Lower leg skin (tissue), 4 donors: ENCODE results near the gene TENM4. TPM values are rescaled to one million over a fixed set of nuclear protein-coding genes. Genes with fewer than 3 reads are reported as not detected.

Experiments
- DNase-seq, 2 donors: peaks; one replicate each; pipeline ENCODE4 v3.0.0-alpha.2; 2019; ENCODE audit warnings: low spot score in 2 of 2
- H3K4me3 ChIP-seq: fragments of 200-600 bp; sonication (generic); 2 replicates; pipeline ENCODE4 v1.5.1; 2017; ENCODE audit warnings: mild to moderate bottlenecking, low read depth; ENCODE audit not compliant: poor library complexity, severe bottlenecking
- POLR2A ChIP-seq, 2 donors: fragments of 450-650 bp; IDR thresholded peaks; one replicate each; pipeline ENCODE4 v1.6.1; 2016 to 2017; ENCODE audit warnings: antibody characterized with exemption in 2 of 2, mild to moderate bottlenecking in 1 of 2, moderate library complexity in 1 of 2
- WGBS, 2 donors: methylation state at CpG; one replicate each; pipeline ENCODE4 v1.1.5; 2018; 5-methylcytosine and 5-hydroxymethylcytosine counted together
- intact Hi-C: fragments of 100-400 bp; cut with DNase I; formaldehyde crosslinking; loops from one replicate; pipeline ENCODE4 v1.15.0; 2023; ENCODE audit warnings: low total_unique reads
- total RNA-seq, 4 donors: library from RNA; depleted of rRNA; stranded (reverse); fragments of >200 nt; gene quantifications; one replicate each; pipeline ENCODE4 v1.1.0, GENCODE V29; 2016
- TF ChIP-seq, protein P1 (sequence below), 3 donors: fragments of 450-650 bp; IDR thresholded peaks; one replicate each; pipeline ENCODE4 v1.5.1; 2016; ENCODE audit warnings: antibody characterized with exemption in 3 of 3, mild to moderate bottlenecking in 3 of 3, moderate library complexity in 2 of 3

TENM4 gene
- total RNA-seq, 4 donors from 2014 or later, result 34.4 to 41.1 (median 36.6) TPM

- intact Hi-C loops, result no loop called here
- no peak overlapping the region for H3K4me3 ChIP-seq
- WGBS, 2 donors, result 77 to 83% methylated on average over 9 of the region's 9 CpGs
- DNase-seq, result no peak
- TF ChIP-seq, protein P1, sequence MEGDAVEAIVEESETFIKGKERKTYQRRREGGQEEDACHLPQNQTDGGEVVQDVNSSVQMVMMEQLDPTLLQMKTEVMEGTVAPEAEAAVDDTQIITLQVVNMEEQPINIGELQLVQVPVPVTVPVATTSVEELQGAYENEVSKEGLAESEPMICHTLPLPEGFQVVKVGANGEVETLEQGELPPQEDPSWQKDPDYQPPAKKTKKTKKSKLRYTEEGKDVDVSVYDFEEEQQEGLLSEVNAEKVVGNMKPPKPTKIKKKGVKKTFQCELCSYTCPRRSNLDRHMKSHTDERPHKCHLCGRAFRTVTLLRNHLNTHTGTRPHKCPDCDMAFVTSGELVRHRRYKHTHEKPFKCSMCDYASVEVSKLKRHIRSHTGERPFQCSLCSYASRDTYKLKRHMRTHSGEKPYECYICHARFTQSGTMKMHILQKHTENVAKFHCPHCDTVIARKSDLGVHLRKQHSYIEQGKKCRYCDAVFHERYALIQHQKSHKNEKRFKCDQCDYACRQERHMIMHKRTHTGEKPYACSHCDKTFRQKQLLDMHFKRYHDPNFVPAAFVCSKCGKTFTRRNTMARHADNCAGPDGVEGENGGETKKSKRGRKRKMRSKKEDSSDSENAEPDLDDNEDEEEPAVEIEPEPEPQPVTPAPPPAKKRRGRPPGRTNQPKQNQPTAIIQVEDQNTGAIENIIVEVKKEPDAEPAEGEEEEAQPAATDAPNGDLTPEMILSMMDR (IDR thresholded peaks at IDR 0.05), result no peak
- no peak for TF ChIP-seq POLR2A (IDR thresholded peaks at IDR 0.05)
Measured at GRCh38 chr11:78821371-78822306, 619.2 kb downstream of the TENM4 start.

- no peak overlapping the region for H3K4me3 ChIP-seq
- TF ChIP-seq, protein P1 (IDR thresholded peaks at IDR 0.05), result no peak
- TF ChIP-seq POLR2A (IDR thresholded peaks at IDR 0.05), result no peak
- DNase-seq, result peak in 1 of 2 donors; percentile 49
- intact Hi-C loops, result no loop called here
- 87 to 89% methylated on average over 3 of the region's 3 CpGs for WGBS, 2 donors
Measured at GRCh38 chr11:78820741-78821140, 620.1 kb downstream of the TENM4 start.

DNA sequence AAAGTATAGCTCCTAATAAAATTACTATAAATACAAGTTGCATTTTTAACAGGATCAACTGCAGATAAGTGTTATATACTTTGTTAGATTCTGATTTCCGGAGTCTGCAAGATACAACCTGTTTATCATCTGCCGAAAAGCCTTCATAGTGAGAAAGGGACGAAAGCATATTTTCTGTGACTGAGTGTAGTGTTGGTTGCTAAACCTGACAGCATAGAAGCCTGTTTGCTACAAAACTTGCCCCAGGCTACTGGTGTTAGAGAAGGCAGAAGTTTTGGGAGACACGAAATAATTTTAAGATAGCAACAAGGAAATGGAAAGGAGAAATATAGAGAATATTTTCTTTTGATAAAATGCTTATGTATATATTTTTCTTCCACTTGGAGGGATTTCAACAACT, 622.6 kb downstream of the TENM4 start:
- H3K4me3 ChIP-seq, result no peak overlapping the region
- intact Hi-C loops, result no loop called here
- 50 to 66% methylated on average over 4 of the region's 4 CpGs for WGBS, 2 donors
- no peak for DNase-seq
- no peak for TF ChIP-seq POLR2A (IDR thresholded peaks at IDR 0.05)
- TF ChIP-seq, protein P1 (IDR thresholded peaks at IDR 0.05), result no peak

DNA sequence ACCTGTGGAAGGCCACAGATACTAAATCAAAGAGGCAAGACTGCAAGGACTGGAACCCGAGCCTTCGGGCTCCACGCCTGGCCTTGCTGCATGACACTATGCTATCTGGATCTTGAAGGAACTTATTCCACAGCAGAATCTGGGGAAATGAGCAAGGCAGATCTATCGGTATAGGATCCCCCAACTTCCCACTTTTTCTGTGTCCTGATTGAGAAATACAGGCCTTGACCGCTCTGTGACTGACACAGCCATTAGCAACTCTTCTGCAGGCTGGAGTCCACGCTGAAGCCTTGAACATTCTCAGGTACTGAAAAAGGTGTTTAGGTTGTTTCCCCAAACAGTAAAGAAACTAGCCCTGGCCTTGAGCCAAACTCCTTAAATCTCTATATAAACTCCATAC, 625.0 kb downstream of the TENM4 start:
- WGBS, 2 donors, result 89 to 96% methylated on average over 6 of the region's 6 CpGs
- H3K4me3 ChIP-seq, result no peak overlapping the region
- no peak for TF ChIP-seq POLR2A (IDR thresholded peaks at IDR 0.05)
- TF ChIP-seq, protein P1 (IDR thresholded peaks at IDR 0.05), result no peak
- intact Hi-C loops, result no loop called here
- DNase-seq, result no peak

GRCh38 chr11:78812513-78813293, 628.1 kb downstream of the TENM4 start:
- WGBS, 2 donors, result 74 to 87% methylated on average over 6 of the region's 6 CpGs
- TF ChIP-seq POLR2A (IDR thresholded peaks at IDR 0.05), result no peak
- TF ChIP-seq, protein P1 (IDR thresholded peaks at IDR 0.05), result no peak
- H3K4me3 ChIP-seq, result no peak overlapping the region
- intact Hi-C loops, result no loop called here
- no peak for DNase-seq
